IPS-18c (cell line): ENCODE data around the gene CHID1.

ENCODE experiments used
- H3K4me3 ChIP-seq: 2 replicates; pipeline ENCODE4 v1.7.0; 2013; ENCODE audit warnings: low read depth, mild to moderate bottlenecking, low read length, moderate library complexity; ENCODE audit not compliant: insufficient read depth
- H3K9me3 ChIP-seq: one replicate; pipeline ENCODE4 v1.6.1; 2013; ENCODE audit warnings: mild to moderate bottlenecking, low read length, moderate library complexity; ENCODE audit not compliant: control insufficient read depth, insufficient read depth

The CHID1 gene

GRCh38 chr11:910589-911030 lies at the start of gene CHID1:
Gene CHID1 (minus strand): TSS chr11:910810. CDS start chr11:904816, 5,994 bp downstream.
- H3K9me3 ChIP-seq = peaks cover 2% of the 10 kb centered on the region
- peak within 1 kb of the TSS; percentile 88 for H3K4me3 ChIP-seq

GRCh38 chr11:959608-960007 lies 49.0 kb upstream of the CHID1 start:
- Histone ChIP-seq H3K9me3 (peaks cover 7% of the 10 kb centered on the region), H3K4me3 (no peak overlapping the region)

DNA sequence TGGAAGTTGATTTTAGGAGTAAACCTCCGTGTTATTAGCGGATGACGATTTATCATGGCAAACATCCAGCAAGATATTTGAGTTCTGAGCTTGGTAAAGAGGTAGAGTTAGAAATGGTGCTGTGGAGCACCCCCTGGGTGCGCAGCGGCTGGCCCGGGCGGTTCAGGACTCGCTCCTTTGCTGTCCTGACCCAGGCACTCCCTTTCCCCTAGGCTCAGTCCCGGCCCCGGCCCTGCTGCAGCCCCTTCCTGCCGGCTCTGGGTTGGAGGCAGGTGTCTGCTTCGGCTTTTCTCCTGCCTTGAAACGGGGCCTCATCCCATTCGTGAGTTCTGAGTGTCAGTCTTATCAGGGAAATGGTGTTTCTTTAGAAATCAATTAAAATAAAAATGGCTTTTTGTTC lies 48.4 kb upstream of the CHID1 start:
- peaks cover 1% of the 10 kb centered on the region for H3K9me3 ChIP-seq
- no peak overlapping the region for H3K4me3 ChIP-seq

- Histone ChIP-seq H3K9me3 (no peaks in the 10 kb centered on the region), H3K4me3 (no peak overlapping the region)
Observed at GRCh38 chr11:958101-958500, 47.5 kb upstream of the CHID1 start.

DNA sequence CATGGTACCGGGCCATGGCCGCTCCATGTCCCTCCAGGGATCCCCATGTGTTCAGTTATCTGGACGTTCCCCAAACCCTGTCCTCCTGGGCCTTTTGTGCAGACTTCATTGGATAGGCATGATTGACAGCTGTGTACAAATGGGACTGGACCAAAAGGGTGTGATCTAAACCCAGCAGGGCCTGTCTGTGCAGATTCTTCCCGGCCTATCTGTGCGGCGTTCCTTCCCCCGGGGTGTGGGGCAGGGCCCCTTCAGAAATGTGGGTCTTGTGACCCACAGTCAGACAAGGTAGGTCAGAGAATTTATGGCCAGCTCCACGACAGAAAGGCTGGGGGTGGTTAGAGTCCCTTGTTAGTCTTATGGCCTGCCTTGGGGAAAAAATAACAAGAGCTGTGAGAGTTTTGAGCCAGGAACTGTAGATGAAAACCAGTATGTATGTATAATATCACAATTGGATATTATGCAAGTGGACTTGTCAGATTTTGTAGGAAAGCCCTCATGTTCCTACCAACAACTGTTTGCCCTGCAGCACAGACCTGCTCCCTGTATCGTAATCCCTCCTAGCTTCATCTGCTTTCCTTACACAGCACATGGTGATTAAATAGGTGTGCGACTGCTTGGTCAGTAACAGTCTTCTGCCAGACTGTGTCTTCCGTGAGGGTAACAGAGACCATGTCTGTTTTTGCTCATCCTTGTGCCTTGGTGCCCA lies 46.8 kb upstream of the CHID1 start:
- Histone ChIP-seq H3K4me3 (no peak overlapping the region), H3K9me3 (no peaks in the 10 kb centered on the region)

DNA sequence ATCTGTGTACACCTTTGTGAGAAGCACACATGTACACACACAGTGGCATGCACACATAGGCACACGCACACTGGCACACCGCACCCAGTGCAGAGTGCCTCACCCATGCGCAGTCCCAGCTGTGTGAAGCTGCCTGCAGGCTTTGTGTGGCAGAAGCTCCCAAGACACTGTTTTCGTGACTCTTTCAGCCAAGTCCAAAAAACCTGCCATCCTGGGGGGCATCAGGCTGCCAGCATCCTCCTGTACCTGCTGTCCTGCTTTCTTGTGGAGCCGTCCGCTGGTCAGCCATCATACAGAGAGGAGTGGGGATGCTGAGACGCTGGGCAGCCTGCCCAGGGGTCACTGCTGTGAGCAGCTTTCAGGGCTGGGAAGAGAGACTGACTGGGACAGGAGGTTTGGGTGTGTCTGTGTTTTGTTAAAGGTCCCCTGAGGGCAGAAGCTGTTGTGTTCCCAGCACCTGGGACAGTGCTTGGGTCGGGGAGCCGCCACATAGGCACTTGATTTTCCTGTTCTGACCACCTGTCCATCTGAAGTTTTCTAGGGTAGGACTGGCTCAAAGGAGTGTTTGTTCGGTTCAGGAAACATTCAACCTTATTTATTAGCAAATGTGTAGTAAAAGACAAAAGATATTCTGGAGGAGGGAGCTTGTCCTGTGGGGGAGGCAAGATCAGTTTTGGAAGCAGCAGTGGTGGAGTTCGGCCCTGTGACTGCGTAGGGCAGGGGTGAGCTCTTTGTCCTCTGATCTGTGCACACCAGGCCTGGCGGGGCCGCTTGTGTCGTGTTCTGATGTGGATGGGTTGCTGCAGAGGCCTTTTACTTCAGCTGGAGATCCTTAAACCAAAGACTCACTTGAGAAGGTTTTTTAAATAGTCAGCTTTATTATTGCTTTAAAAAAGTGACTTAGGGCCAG lies 44.8 kb upstream of the CHID1 start:
- Histone ChIP-seq H3K9me3 (no peaks in the 10 kb centered on the region), H3K4me3 (peak overlapping the region; percentile 5; the same call in 1 of the 2 replicates)

DNA sequence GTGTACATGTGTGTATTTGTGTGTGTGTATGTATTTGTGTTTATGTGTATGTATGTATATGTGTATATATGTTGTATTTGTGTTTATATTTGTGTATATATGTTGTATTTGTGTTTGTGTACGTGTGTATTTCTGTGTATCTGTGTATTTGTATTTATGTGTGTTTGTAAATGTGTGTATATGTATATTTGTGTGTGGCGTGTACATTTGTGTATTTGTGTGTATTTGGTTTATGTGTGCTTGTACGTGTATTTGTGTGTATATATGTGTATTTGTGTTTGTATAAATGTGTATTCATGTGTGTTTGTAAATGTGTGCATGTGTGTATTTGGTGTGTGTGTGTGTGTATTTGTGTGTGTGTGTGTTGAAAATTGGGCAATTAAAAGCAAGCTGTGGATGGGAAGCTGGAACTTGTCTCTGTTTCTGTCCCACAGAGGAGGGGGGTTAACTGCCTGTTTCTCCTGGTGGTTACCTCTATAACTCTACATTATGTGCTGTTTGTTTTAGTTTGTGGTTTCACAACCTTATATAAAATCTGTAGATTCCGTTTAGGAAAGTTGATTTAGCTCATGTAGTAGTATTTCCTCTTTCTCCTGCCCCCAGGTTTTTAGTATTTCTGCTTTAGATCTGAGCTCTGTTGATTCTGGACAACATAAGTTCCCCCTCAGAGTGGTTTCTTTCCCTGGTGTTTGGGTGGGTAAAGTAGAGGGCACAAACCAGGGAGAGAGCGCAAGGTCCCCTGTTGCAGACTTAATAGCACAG lies 44.0 kb upstream of the CHID1 start:
- Histone ChIP-seq H3K4me3 (no peak overlapping the region), H3K9me3 (no peaks in the 10 kb centered on the region)

GRCh38 chr11:953512-953911 lies 42.9 kb upstream of the CHID1 start:
- H3K9me3 ChIP-seq = no peaks in the 10 kb centered on the region
- no peak overlapping the region for H3K4me3 ChIP-seq

DNA sequence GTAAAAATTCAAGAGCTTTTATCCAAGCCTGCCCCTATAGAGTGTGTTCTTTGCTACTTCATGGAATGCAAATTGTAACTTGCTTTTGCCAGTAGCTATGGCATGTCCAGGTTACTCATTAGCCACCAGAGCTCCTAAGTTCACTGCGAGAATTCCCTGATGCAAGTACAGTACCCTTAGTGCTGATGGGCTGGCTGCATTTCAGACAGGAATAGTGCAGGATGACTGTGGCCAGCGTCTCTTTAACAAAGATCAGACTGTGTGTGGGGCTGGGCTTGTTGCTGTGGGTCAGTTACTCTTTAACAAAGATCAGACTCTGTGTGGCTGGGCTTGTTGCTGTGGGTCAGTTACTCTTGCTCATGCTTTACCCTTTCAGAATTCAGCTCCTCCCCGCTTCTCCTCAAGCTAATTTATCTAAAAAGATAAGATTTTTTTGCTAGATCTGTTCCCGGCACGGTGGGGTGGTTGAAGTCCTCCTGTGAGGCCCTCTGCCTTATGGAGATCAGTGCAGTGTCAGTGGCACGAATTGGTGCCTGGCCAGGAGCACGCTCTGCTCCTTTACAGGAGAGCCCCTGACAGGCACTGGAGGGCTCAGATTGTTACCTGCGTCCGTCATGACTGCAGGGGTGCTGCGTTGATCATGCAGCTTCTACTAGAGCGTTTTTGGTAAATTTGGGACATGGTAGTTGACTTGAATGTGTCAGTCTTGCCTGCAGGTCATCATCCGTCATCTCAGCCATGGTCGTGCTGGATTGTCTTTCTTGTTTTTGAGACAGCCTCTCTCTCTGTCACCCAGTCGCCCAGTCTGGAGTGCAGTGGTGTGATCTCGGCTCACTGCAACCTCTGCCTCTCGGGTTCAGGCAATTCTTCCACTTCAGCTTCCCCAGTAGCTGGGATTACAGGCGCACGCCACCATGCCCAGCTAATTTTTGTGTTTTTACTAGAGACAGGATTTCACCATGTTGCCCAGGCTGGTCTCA lies 42.1 kb upstream of the CHID1 start:
- Histone ChIP-seq H3K9me3 (no peaks in the 10 kb centered on the region), H3K4me3 (no peak overlapping the region)

GRCh38 chr11:951507-951906 lies 40.9 kb upstream of the CHID1 start:
- Histone ChIP-seq H3K9me3 (no peaks in the 10 kb centered on the region), H3K4me3 (no peak overlapping the region)

DNA sequence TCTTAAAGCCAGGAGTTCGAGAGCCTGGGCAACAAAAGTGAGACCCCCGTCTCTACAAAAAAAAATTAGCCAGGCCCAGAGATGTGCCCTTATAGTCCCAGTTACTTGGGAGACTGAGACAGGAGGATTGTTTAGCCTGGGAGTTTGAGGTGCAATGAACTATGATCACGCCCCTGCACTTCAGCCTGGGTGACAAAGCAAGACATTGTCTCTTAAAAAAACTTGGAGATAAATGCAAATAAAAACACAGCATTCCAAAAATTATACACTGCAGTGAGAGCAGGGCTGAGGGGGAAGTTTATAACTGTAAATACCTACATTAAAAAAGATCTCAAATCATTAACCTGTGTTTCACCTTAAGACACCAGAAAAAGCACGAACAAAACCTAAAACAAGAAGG lies 37.1 kb upstream of the CHID1 start:
- Histone ChIP-seq H3K9me3 (no peaks in the 10 kb centered on the region), H3K4me3 (no peak overlapping the region)

- Histone ChIP-seq H3K9me3 (no peaks in the 10 kb centered on the region), H3K4me3 (no peak overlapping the region)
Observed at GRCh38 chr11:945986-946385, 35.4 kb upstream of the CHID1 start.

DNA sequence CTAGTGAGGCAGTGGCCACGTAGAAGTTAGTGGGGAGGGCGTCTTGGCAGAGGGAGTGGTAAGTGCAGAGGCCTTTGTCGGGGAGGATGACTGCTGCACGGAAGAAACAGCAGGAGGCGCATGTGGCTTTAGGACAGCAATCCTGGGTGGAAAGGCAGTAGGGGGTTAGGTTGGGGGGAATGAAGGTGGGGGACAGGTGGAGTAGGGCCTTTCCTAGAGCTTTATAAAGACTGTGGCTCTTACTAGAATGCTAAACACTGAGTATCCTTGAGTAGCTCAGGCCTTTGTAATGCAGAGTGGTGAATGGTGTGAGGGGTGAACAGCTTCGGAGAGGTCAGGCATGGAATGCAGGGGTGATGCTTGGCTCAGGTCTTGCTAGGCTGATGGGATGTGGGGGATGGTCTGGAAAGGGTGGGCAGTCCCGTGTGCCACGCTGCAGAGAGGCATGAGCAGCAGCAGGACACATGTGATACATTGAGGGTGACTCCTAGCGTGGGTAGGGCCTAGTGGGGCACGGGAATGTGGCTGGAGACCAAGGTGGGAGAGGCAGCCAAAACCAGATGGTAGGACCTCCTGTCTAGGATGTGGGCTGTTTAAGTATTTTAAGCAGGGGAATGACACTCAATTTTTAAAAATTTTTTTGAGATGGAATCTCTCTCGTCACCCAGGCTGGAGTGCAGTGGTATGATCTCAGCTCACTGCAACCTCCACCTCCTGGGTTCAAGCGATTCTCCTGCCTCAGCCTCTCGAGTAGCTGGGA lies 34.3 kb upstream of the CHID1 start:
- H3K4me3 ChIP-seq = no peak overlapping the region
- no peaks in the 10 kb centered on the region for H3K9me3 ChIP-seq

- Histone ChIP-seq H3K9me3 (no peaks in the 10 kb centered on the region), H3K4me3 (no peak overlapping the region)
Observed at GRCh38 chr11:942823-943222, 32.2 kb upstream of the CHID1 start.

DNA sequence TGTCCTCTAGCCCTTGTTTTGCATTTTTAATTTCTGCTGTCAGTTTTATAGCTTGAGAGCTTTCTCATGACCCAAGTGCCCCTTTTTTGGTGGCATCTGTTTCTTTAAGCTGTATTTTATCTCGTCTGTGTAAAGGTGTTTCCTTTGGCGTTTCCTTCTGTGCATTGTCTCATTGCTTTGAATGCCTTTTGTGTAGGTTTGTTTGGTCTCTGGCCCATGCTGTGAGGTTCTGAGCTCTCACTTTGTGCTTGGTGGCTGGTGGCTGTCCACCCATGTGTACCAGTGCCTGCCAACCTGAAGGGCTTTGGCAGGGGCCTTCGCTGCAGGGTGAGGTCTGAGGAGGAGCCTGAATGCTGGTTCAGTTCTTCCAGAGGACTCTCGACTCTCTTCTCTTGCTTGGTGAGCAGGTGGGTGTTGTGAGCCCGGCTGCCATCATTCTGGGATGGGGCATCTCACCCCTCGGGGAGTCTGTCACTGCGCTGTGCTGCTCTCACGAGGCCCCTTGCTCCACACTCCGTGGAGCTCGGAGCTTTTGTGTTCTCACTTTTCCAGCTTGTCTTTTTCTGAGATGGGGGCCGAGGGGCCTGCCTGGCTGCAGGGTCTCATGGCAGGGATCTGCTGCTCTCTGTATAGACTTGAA lies 30.0 kb upstream of the CHID1 start:
- Histone ChIP-seq H3K9me3 (no peaks in the 10 kb centered on the region), H3K4me3 (no peak overlapping the region)
